Brain microvascular endothelial cell (primary cell): Measurements from ENCODE around the gene POPDC3.
"Not testable (repeated sequence)": the region's sequence is repeated elsewhere in the genome, so short reads cannot be mapped to it uniquely, and the experiment has no call there.

Experiments
- DNase-seq: peaks from one replicate; pipeline ENCODE4 v3.0.0-alpha.2; 2020
- H3K27ac ChIP-seq: fragments of 250-450 bp; sonication (Bioruptor Pico); 2 replicates; pipeline ENCODE4 v1.5.1; 2020; ENCODE audit warnings: mild to moderate bottlenecking, moderate library complexity
- H3K27me3 ChIP-seq: fragments of 250-450 bp; sonication (Bioruptor Pico); replicated peaks from 2 replicates; pipeline ENCODE4 v1.5.1; 2020; ENCODE audit warnings: mild to moderate bottlenecking
- H3K36me3 ChIP-seq: fragments of 250-450 bp; sonication (Bioruptor Pico); replicated peaks from 2 replicates; pipeline ENCODE4 v1.5.1; 2020; ENCODE audit warnings: mild to moderate bottlenecking
- H3K4me3 ChIP-seq: 2 replicates; pipeline ENCODE4 v1.5.1; 2011; ENCODE audit warnings: low read depth, mild to moderate bottlenecking, control low read depth, low read length, moderate library complexity
- in situ Hi-C: cut with HindIII; loops from 2 replicates; pipeline ENCODE4 v1.10.0; 2017; ENCODE audit warnings: low sequenced_read_pairs, low pct_ligation_motif_present
- TF ChIP-seq, protein P1 (sequence below): IDR thresholded peaks from 2 replicates; pipeline ENCODE4 v1.5.1; 2011; ENCODE audit warnings: low read depth, mild to moderate bottlenecking, moderate library complexity, low read length, control low read depth, inconsistent platforms; ENCODE audit errors: missing control alignments

POPDC3 gene

GRCh38 chr6:105184921-105185320 lies 5.1 kb upstream of the POPDC3 start:
- no peak overlapping the region for H3K4me3 ChIP-seq
- TF ChIP-seq, protein P1, sequence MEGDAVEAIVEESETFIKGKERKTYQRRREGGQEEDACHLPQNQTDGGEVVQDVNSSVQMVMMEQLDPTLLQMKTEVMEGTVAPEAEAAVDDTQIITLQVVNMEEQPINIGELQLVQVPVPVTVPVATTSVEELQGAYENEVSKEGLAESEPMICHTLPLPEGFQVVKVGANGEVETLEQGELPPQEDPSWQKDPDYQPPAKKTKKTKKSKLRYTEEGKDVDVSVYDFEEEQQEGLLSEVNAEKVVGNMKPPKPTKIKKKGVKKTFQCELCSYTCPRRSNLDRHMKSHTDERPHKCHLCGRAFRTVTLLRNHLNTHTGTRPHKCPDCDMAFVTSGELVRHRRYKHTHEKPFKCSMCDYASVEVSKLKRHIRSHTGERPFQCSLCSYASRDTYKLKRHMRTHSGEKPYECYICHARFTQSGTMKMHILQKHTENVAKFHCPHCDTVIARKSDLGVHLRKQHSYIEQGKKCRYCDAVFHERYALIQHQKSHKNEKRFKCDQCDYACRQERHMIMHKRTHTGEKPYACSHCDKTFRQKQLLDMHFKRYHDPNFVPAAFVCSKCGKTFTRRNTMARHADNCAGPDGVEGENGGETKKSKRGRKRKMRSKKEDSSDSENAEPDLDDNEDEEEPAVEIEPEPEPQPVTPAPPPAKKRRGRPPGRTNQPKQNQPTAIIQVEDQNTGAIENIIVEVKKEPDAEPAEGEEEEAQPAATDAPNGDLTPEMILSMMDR = no peak
- in situ Hi-C loops = no loop called here
- H3K27ac ChIP-seq = no peak overlapping the region
- no peaks in the 10 kb centered on the region for H3K27me3 ChIP-seq
- peak; percentile 49 for DNase-seq
- H3K36me3 ChIP-seq = no peaks in the 10 kb centered on the region

- in situ Hi-C loops = no loop called here
- Histone ChIP-seq H3K36me3 (no peaks in the 10 kb centered on the region), H3K4me3 (no peak overlapping the region), H3K27ac (no peak overlapping the region), H3K27me3 (no peaks in the 10 kb centered on the region)
- TF ChIP-seq, protein P1 = no peak
- DNase-seq = no peak
Measured at GRCh38 chr6:105181981-105182515, 2.2 kb upstream of the POPDC3 start.

- peak overlapping the region; percentile 64 for H3K27ac ChIP-seq
- peak overlapping the region; percentile 71 for H3K4me3 ChIP-seq
- H3K27me3 ChIP-seq = no peaks in the 10 kb centered on the region
Measured at GRCh38 chr6:105178636-105179035, 1.2 kb downstream of the POPDC3 start.

DNA sequence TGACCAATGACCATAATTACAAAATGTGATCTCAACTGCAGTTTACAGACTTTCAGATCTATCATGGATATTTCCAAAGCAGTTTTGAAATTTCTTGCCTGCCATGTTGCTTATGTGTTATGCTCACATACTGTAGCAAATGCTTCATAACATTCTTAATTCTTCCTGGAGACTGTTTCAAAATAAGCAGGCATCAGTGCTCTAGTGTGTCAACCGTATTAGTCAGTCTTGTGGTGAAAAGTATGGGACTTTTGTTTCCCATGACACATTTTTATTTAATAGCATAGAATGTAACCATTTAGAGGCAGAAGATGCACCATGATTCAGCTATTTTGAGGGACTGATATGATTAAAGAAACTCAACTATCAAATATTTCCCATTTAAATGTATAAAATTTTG lies 1.7 kb downstream of the POPDC3 start:
- no peaks in the 10 kb centered on the region for H3K36me3 ChIP-seq
- H3K27me3 ChIP-seq = no peaks in the 10 kb centered on the region
- DNase-seq = peak; percentile 77
- in situ Hi-C loops = no loop called here
- no peak overlapping the region for H3K4me3 ChIP-seq
- H3K27ac ChIP-seq = peak overlapping the region; percentile 64
- TF ChIP-seq, protein P1 = no peak

More at GRCh38 chr6:105178636-105179035, 1.2 kb downstream of the POPDC3 start:
- in situ Hi-C loops = no loop called here
- DNase-seq = no peak
- TF ChIP-seq, protein P1 = no peak
- H3K36me3 ChIP-seq = no peaks in the 10 kb centered on the region

DNA sequence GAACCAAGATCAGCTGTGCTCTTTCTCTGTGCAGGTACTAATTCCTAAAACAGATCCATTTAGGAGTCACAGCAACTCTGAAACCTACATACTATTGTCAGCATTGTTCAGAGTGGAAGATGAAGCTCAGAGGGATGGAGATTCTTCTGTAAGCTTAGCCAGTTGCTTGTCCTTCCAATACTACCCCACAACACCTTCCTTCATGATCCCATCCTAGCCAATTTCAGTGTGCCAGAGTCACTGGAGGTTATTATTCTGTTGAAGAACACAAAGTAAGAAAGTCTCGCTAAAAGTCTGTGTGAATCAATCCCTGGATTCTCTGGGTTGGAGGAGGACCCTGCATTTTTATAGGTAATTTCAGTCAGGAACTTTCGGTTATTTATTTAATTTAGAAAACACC lies 2.3 kb downstream of the POPDC3 start:
- no peaks in the 10 kb centered on the region for H3K36me3 ChIP-seq
- H3K4me3 ChIP-seq = no peak overlapping the region
- TF ChIP-seq, protein P1 = no peak
- in situ Hi-C loops = no loop called here
- no peaks in the 10 kb centered on the region for H3K27me3 ChIP-seq
- no peak for DNase-seq
- H3K27ac ChIP-seq = peak overlapping the region; percentile 64

GRCh38 chr6:105174512-105174911 lies 5.3 kb downstream of the POPDC3 start:
- Histone ChIP-seq H3K36me3 (no peaks in the 10 kb centered on the region), H3K27me3 (no peaks in the 10 kb centered on the region), H3K4me3 (no peak overlapping the region), H3K27ac (no peak overlapping the region)
- no peak for DNase-seq
- TF ChIP-seq, protein P1 = no peak
- in situ Hi-C loops = no loop called here

- H3K27ac ChIP-seq, H3K27me3 ChIP-seq, H3K36me3 ChIP-seq, DNase-seq, in situ Hi-C loops, H3K4me3 ChIP-seq: not testable (repeated sequence)
Measured at GRCh38 chr6:105172515-105172914, 7.3 kb downstream of the POPDC3 start.
